ENCODE data around the gene CHAD.
"Not testable (repeated sequence)": the region's sequence is repeated elsewhere in the genome, so short reads cannot be mapped to it uniquely, and the experiment has no call there.

- not testable (repeated sequence) for TF ChIP-seq POLR2AphosphoS5, POLR2A (IDR thresholded peaks at IDR 0.05)
- TF ChIP-seq, protein P1, sequence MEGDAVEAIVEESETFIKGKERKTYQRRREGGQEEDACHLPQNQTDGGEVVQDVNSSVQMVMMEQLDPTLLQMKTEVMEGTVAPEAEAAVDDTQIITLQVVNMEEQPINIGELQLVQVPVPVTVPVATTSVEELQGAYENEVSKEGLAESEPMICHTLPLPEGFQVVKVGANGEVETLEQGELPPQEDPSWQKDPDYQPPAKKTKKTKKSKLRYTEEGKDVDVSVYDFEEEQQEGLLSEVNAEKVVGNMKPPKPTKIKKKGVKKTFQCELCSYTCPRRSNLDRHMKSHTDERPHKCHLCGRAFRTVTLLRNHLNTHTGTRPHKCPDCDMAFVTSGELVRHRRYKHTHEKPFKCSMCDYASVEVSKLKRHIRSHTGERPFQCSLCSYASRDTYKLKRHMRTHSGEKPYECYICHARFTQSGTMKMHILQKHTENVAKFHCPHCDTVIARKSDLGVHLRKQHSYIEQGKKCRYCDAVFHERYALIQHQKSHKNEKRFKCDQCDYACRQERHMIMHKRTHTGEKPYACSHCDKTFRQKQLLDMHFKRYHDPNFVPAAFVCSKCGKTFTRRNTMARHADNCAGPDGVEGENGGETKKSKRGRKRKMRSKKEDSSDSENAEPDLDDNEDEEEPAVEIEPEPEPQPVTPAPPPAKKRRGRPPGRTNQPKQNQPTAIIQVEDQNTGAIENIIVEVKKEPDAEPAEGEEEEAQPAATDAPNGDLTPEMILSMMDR (IDR thresholded peaks at IDR 0.05), result not testable (repeated sequence)
These were observed 49.1 kb downstream of the CHAD start for GRCh38 chr17:50419577-50419976.

All from prostate gland (tissue), 2 donors.